Right lobe of liver (tissue), 4 donors: Measurements from ENCODE around the gene SH3RF1.

Experiments used
- CTCF ChIP-seq, 4 donors: fragments of 200-600 bp in 3 of 4; fragments of 450-650 bp in 1 of 4; IDR thresholded peaks; one replicate each; pipeline versions ENCODE4 v1.5.1 to v1.8.0; 2016 to 2022; ENCODE audit warnings: antibody characterized with exemption in 4 of 4, mild to moderate bottlenecking in 2 of 4
- POLR2A ChIP-seq: fragments of 450-650 bp; IDR thresholded peaks from one replicate; pipeline ENCODE4 v1.6.1; 2017; ENCODE audit warnings: antibody characterized with exemption, mild to moderate bottlenecking
- donor health status: DM: no; HTN: no; CAD: no.
- donor health status: DM: no; HTN: no; CAD: no.
- donor health status: DM: no; HTN: yes; CAD: no.

GRCh38 chr4:169114341-169114974 lies 156.3 kb downstream of the SH3RF1 start:
- TF ChIP-seq CTCF (IDR thresholded peaks at IDR 0.05), result no peak
- TF ChIP-seq POLR2A, result no peak
